Upper lobe of right lung (tissue), 1 donor: Measurements from ENCODE around the gene SLC17A2. TPM values are rescaled to one million over a fixed set of nuclear protein-coding genes. Genes with fewer than 3 reads are reported as not detected.

Source experiments
- ATAC-seq: fragments of 200-7000 bp; cut with Tn5 transposase; one replicate; pipeline ENCODE4 v1.9.1; 2020; ENCODE audit warnings: mild to moderate bottlenecking, moderate library complexity
- DNase-seq: peaks from one replicate; pipeline ENCODE4 v3.0.0-alpha.2; 2020
- H3K27ac ChIP-seq: fragments of 200-600 bp; one replicate; pipeline ENCODE4 v1.8.0; 2022
- H3K27me3 ChIP-seq: fragments of 200-600 bp; one replicate; pipeline ENCODE4 v1.8.0; 2022; ENCODE audit warnings: mild to moderate bottlenecking
- H3K36me3 ChIP-seq: fragments of 200-600 bp; one replicate; pipeline ENCODE4 v1.8.0; 2022
- H3K4me1 ChIP-seq: fragments of 200-600 bp; one replicate; pipeline ENCODE4 v1.8.0; 2022
- H3K4me3 ChIP-seq: fragments of 200-600 bp; one replicate; pipeline ENCODE4 v1.8.0; 2022; ENCODE audit warnings: mild to moderate bottlenecking
- H3K9me3 ChIP-seq: fragments of 200-600 bp; one replicate; pipeline ENCODE4 v1.8.0; 2022
- CTCF ChIP-seq: fragments of 200-600 bp; IDR thresholded peaks from one replicate; pipeline ENCODE4 v1.8.0; 2022; ENCODE audit warnings: antibody characterized with exemption
- intact Hi-C: fragments of 100-400 bp; cut with DNase I; formaldehyde crosslinking; loops from one replicate; pipeline ENCODE4 v1.11.0; 2022
- total RNA-seq: library from RNA; stranded (reverse); fragmentation: NEBNext Ultra II Directional; extraction: Animal tissue kit (Norgen Biotek cat#: 25700); gene quantifications from one replicate; pipeline ENCODE4 v1.2.1, GENCODE V29; 2021
- donor health status: DM: no; HTN: yes; CAD: no; lungs with severe emphysema.

Gene SLC17A2
- total RNA-seq, 1 donor from 2014 or later: not detected

- Histone ChIP-seq H3K27ac (no peak overlapping the region), H3K27me3 (no peaks in the 10 kb centered on the region), H3K36me3 (no peaks in the 10 kb centered on the region), H3K4me3 (no peak overlapping the region), H3K9me3 (no peaks in the 10 kb centered on the region), H3K4me1 (no peaks in the 10 kb centered on the region)
- DNase-seq (no peak), ATAC-seq (no peak)
- TF ChIP-seq CTCF: no peak
- intact Hi-C loops: no loop called here
Measured at GRCh38 chr6:25916789-25917490, 13.6 kb downstream of the SLC17A2 start.

- intact Hi-C loops: no loop called here
Measured at GRCh38 chr6:25916330-25916729, 14.2 kb downstream of the SLC17A2 start.

GRCh38 chr6:25913741-25914140 is 16.8 kb downstream of the SLC17A2 start:
- no peak for TF ChIP-seq CTCF
- no peaks in the 10 kb centered on the region for H3K27me3 ChIP-seq
- no peaks in the 10 kb centered on the region for H3K4me1 ChIP-seq
- ATAC-seq (no peak), DNase-seq (no peak)
- no peak overlapping the region for H3K27ac ChIP-seq
- no peaks in the 10 kb centered on the region for H3K9me3 ChIP-seq
- H3K36me3 ChIP-seq: no peaks in the 10 kb centered on the region
- no peak overlapping the region for H3K4me3 ChIP-seq
- intact Hi-C loops: no loop called here

More at GRCh38 chr6:25916330-25916729, 14.2 kb downstream of the SLC17A2 start:
- ATAC-seq (no peak), DNase-seq (no peak)
- Histone ChIP-seq H3K9me3 (no peaks in the 10 kb centered on the region), H3K4me3 (no peak overlapping the region), H3K4me1 (no peaks in the 10 kb centered on the region), H3K27me3 (no peaks in the 10 kb centered on the region), H3K27ac (no peak overlapping the region), H3K36me3 (no peaks in the 10 kb centered on the region)
- TF ChIP-seq CTCF: no peak

- Histone ChIP-seq H3K4me1 (no peaks in the 10 kb centered on the region), H3K27ac (no peak overlapping the region), H3K4me3 (no peak overlapping the region), H3K9me3 (no peaks in the 10 kb centered on the region), H3K36me3 (no peaks in the 10 kb centered on the region), H3K27me3 (no peaks in the 10 kb centered on the region)
- ATAC-seq (no peak), DNase-seq (no peak)
- intact Hi-C loops: no loop called here
- no peak for TF ChIP-seq CTCF
Measured at GRCh38 chr6:25911351-25911750, 19.1 kb downstream of the SLC17A2 start.

- no peak for TF ChIP-seq CTCF
- Histone ChIP-seq H3K4me3 (no peak overlapping the region), H3K27ac (no peak overlapping the region), H3K9me3 (no peaks in the 10 kb centered on the region), H3K4me1 (no peaks in the 10 kb centered on the region), H3K36me3 (no peaks in the 10 kb centered on the region), H3K27me3 (no peaks in the 10 kb centered on the region)
- no peak for ATAC-seq
- intact Hi-C loops: no loop called here
- no peak for DNase-seq
Measured at GRCh38 chr6:25907475-25908014, 22.9 kb downstream of the SLC17A2 start.
